Testis (tissue), 3 donors: ENCODE results near the gene COL5A1. TPM values are rescaled to one million over a fixed set of nuclear protein-coding genes. Genes with fewer than 3 reads are reported as not detected.

Source experiments
- DNase-seq: peaks from one replicate; pipeline ENCODE4 v3.0.0-alpha.2; 2019
- H3K27ac ChIP-seq, 2 donors: fragments of 200-600 bp; sonication (generic); one replicate each; pipeline ENCODE4 v1.5.1; 2019
- H3K27me3 ChIP-seq: fragments of 200-600 bp; sonication (generic); one replicate; pipeline ENCODE4 v1.5.1; 2019
- H3K36me3 ChIP-seq: fragments of 200-600 bp; sonication (generic); one replicate; pipeline ENCODE4 v1.5.1; 2017; ENCODE audit warnings: low read depth; ENCODE audit errors: missing control alignments
- H3K4me1 ChIP-seq: fragments of 200-600 bp; sonication (generic); one replicate; pipeline ENCODE4 v1.5.1; 2019
- H3K4me3 ChIP-seq, 2 donors: fragments of 200-600 bp; sonication (generic); one replicate each; pipeline ENCODE4 v1.5.1; 2017 to 2019
- H3K9me3 ChIP-seq: fragments of 200-600 bp; sonication (generic); one replicate; pipeline ENCODE4 v1.5.1; 2017
- POLR2A ChIP-seq: fragments of 450-650 bp; IDR thresholded peaks from one replicate; pipeline ENCODE4 v1.6.1; 2017; ENCODE audit warnings: antibody characterized with exemption, mild to moderate bottlenecking, moderate library complexity
- WGBS, 2 donors: methylation state at CpG; one replicate each; pipeline ENCODE4 v1.1.5; 2018; 5-methylcytosine and 5-hydroxymethylcytosine counted together
- intact Hi-C: fragments of 100-400 bp; cut with DNase I; formaldehyde crosslinking; loops from one replicate; pipeline ENCODE4 v1.15.1; 2023; ENCODE audit warnings: low total_unique reads
- polyA plus RNA-seq: library from polyadenylated mRNA; stranded (reverse); fragments of 350-450 nt; fragmentation: Illumina TruSeq; extraction: RNeasy Lipid Tissue Mini Kit (QIAGEN cat#74804); gene quantifications from one replicate; pipeline ENCODE4 v1.2.3, GENCODE V29; 2014; ENCODE audit warnings: low read depth, low replicate concordance; ENCODE audit not compliant: insufficient read depth
- total RNA-seq, 2 donors: library from RNA; depleted of rRNA; stranded (reverse); fragments of >200 nt; gene quantifications; one replicate each; pipeline ENCODE4 v1.2.3, GENCODE V29; 2016
- TF ChIP-seq, protein P1 (sequence below), 3 experiments: fragments of 450-650 bp in 2 of 3; fragments of 200-600 bp in 1 of 3; sonication (generic) in 1 of 3; IDR thresholded peaks; one replicate each; pipeline ENCODE4 v1.5.1; 2016 to 2019; ENCODE audit warnings: antibody characterized with exemption in 3 of 3, mild to moderate bottlenecking in 2 of 3, moderate library complexity in 1 of 3

The COL5A1 gene
- total and polyA plus RNA-seq, 3 donors from 2014 or later, result 18.5 to 34.3 (median 20.8) TPM

DNA sequence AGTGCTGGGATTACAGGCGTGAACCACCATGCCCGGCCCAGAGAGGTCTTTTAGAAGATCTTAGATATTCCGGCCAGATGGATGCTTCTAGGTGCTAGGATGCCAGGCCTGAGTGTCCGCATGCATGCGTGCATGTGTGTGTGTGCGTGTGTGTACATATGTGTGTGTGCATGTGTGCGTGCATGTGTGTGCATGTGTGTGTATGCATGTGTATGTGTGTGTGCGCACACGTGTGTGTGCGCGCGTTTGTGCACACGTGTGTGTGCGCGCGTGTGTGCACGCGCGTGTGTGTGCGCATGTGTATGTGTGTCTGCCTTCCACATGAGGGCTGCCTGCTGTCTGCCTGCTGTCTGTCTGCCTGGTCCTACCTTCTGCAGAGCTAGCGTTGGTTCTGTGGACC is 151.0 kb downstream of the COL5A1 start:
- Histone ChIP-seq H3K36me3 (no peaks in the 10 kb centered on the region), H3K4me3 (no peak overlapping the region), H3K4me1 (no peaks in the 10 kb centered on the region), H3K9me3 (no peaks in the 10 kb centered on the region), H3K27ac (no peak overlapping the region), H3K27me3 (no peaks in the 10 kb centered on the region)
- DNase-seq, result no peak
- TF ChIP-seq POLR2A, result no peak
- TF ChIP-seq, protein P1, sequence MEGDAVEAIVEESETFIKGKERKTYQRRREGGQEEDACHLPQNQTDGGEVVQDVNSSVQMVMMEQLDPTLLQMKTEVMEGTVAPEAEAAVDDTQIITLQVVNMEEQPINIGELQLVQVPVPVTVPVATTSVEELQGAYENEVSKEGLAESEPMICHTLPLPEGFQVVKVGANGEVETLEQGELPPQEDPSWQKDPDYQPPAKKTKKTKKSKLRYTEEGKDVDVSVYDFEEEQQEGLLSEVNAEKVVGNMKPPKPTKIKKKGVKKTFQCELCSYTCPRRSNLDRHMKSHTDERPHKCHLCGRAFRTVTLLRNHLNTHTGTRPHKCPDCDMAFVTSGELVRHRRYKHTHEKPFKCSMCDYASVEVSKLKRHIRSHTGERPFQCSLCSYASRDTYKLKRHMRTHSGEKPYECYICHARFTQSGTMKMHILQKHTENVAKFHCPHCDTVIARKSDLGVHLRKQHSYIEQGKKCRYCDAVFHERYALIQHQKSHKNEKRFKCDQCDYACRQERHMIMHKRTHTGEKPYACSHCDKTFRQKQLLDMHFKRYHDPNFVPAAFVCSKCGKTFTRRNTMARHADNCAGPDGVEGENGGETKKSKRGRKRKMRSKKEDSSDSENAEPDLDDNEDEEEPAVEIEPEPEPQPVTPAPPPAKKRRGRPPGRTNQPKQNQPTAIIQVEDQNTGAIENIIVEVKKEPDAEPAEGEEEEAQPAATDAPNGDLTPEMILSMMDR (IDR thresholded peaks at IDR 0.05), result no peak
- WGBS, 2 donors, result 34 to 90% methylated on average over 6 to 21 of the region's 21 CpGs
- intact Hi-C loops, result no loop called here

DNA sequence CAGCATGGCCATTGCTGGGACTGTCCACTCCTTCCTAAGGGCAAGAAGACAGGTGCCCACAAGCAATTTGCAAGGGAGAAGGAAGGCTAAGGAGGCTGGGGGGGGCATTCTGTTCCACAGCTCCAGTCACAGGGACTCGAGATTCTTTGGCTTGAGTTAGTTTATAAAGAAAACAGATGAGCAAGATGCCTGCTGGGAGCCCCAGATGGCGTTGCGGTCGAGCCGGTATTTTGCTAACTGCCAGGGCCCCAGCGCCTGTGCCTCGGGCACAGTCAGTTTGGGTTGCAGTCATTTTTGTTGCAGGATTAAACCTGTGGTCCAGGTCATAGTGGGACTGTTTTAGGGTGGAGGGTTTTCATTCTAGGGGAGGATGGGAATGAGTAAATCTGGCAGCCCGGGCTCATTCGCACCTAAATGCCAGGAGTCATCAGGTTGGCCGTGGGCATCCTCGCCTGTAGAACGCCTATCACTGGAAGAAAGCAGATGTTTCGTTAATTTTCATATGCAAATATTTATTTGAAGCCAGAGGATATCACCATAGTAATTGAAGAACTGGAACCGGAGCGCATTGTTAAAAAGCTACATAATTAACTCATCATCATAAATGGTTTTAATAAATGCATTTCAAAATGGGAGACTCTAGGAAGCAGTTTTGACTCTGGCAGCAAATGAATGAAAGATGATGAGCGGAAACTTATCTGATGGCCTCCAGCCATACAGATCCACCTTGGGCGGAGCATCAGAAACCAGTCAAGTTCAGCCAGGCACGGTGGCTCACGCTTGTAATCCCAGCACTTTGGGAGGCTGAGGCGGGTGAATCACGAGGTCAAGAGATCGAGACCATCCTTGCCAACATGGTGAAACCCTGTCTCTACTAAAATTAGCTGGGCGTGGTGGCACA is 151.9 kb downstream of the COL5A1 start:
- no peaks in the 10 kb centered on the region for H3K36me3 ChIP-seq
- H3K9me3 ChIP-seq, result no peaks in the 10 kb centered on the region
- no peak for DNase-seq
- WGBS, 2 donors, result 92 to 95% methylated on average over 23 of the region's 23 CpGs
- intact Hi-C loops, result no loop called here
- TF ChIP-seq POLR2A, result no peak
- TF ChIP-seq, protein P1 (IDR thresholded peaks at IDR 0.05), result no peak
- no peaks in the 10 kb centered on the region for H3K4me1 ChIP-seq
- no peak overlapping the region for H3K4me3 ChIP-seq
- no peak overlapping the region for H3K27ac ChIP-seq
- H3K27me3 ChIP-seq, result no peaks in the 10 kb centered on the region

DNA sequence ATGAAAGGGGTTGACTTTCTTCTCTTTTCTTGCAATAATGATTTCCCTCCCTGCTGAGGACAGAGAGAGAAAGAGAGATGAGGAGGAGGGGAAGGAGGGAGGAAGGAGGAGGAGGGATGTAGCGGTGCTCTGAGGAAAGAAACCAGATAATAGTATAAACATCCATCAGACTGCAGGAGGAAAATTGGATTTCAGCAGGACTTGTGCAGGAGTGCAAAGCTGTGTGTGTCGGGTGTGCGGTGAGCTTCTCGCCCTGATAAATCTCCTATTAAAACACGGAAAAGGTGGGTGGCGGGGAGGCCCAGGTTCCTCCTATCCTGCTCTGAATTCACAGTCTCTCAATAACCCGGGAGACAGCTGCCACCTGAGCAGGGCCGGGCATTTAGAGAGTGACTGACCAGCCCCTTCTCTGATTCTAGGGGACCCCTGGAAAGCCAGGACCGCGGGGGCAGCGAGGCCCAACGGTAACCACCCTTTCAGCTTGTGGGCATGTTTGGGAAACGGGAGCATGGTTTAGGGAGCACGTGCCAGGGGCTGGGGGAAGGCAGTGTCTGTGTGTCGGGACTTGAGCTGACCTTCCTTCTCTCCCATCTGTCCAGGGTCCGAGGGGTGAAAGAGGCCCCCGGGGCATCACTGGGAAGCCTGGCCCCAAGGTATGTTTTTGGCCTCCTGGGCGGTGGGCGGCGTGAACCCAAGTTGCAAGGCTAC is 153.2 kb downstream of the COL5A1 start:
- intact Hi-C loops, result no loop called here
- WGBS, 2 donors, result 83 to 85% methylated on average over 20 of the region's 20 CpGs
- no peaks in the 10 kb centered on the region for H3K27me3 ChIP-seq
- H3K36me3 ChIP-seq, result no peaks in the 10 kb centered on the region
- no peaks in the 10 kb centered on the region for H3K4me1 ChIP-seq
- DNase-seq, result no peak
- H3K27ac ChIP-seq, result no peak overlapping the region
- H3K9me3 ChIP-seq, result no peaks in the 10 kb centered on the region
- no peak overlapping the region for H3K4me3 ChIP-seq
- TF ChIP-seq, protein P1 (IDR thresholded peaks at IDR 0.05), result no peak
- no peak for TF ChIP-seq POLR2A

DNA sequence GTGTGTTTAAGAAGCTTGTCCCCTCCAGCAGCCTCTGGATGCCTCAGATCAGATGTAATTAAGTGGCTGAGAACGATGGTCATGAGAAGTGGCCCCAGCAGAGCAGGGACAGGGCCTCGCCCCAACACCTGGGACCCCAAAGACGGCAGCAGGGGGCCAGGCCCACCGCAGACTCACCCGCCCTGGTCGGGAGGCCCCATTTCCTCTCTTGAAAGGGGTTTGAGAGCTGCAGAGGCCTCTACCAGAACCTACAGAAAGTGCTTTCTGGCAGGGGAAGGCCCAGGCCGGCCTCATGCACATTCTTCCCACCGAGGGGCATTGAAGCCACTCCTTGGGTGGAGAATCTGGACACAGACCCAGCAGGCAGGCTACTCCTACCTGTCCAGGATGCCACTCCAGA is 153.8 kb downstream of the COL5A1 start:
- H3K9me3 ChIP-seq, result no peaks in the 10 kb centered on the region
- no peaks in the 10 kb centered on the region for H3K27me3 ChIP-seq
- H3K36me3 ChIP-seq, result no peaks in the 10 kb centered on the region
- no peak for DNase-seq
- H3K27ac ChIP-seq, result no peak overlapping the region
- intact Hi-C loops, result no loop called here
- 85 to 87% methylated on average over 8 of the region's 8 CpGs for WGBS, 2 donors
- H3K4me1 ChIP-seq, result no peaks in the 10 kb centered on the region
- H3K4me3 ChIP-seq, result no peak overlapping the region
- TF ChIP-seq POLR2A, result no peak
- TF ChIP-seq, protein P1 (IDR thresholded peaks at IDR 0.05), result no peak
